H9 (cell line): ENCODE data around the gene CAMTA1. TPM values are rescaled to one million over a fixed set of nuclear protein-coding genes. Genes with fewer than 3 reads are reported as not detected.

Experiments used
- DNase-seq: peaks from one replicate; pipeline ENCODE4 v3.0.0-alpha.2; 2017
- H2AFZ ChIP-seq: one replicate; pipeline ENCODE4 v1.6.1; 2013; ENCODE audit warnings: mild to moderate bottlenecking, low read length, control low read depth, moderate library complexity
- H2AK5ac ChIP-seq: 2 replicates; pipeline ENCODE4 v1.6.1; 2013; ENCODE audit warnings: low read length, control low read depth, mixed read lengths; ENCODE audit not compliant: insufficient read length
- H2BK120ac ChIP-seq: one replicate; pipeline ENCODE4 v1.6.1; 2013; ENCODE audit warnings: low read depth, mild to moderate bottlenecking, low read length, control low read depth, inconsistent platforms; ENCODE audit not compliant: poor library complexity, severe bottlenecking
- H2BK12ac ChIP-seq: 2 replicates; pipeline ENCODE4 v1.6.1; 2013; ENCODE audit warnings: low read length, control low read depth, mixed read lengths, low read depth; ENCODE audit not compliant: insufficient read length
- H2BK15ac ChIP-seq: 2 replicates; pipeline ENCODE4 v1.6.1; 2013; ENCODE audit warnings: low read depth, low read length, control low read depth
- H2BK20ac ChIP-seq: one replicate; pipeline ENCODE4 v1.6.1; 2013; ENCODE audit warnings: low read depth, mild to moderate bottlenecking, low read length, control low read depth, inconsistent platforms; ENCODE audit not compliant: poor library complexity, severe bottlenecking
- H2BK5ac ChIP-seq: 2 replicates; pipeline ENCODE4 v1.6.1; 2013; ENCODE audit warnings: low read length, control low read depth, mixed read lengths; ENCODE audit not compliant: insufficient read length
- H3K14ac ChIP-seq: 2 replicates; pipeline ENCODE4 v1.6.1; 2013; ENCODE audit warnings: low read length, control low read depth; ENCODE audit not compliant: insufficient read depth
- H3K18ac ChIP-seq: 2 replicates; pipeline ENCODE4 v1.6.1; 2013; ENCODE audit warnings: low read depth, mild to moderate bottlenecking, mixed read lengths, low read length, control low read depth; ENCODE audit not compliant: insufficient read length
- H3K23ac ChIP-seq: 2 replicates; pipeline ENCODE4 v1.6.1; 2013; ENCODE audit warnings: low read length, control low read depth, mixed read lengths, low read depth; ENCODE audit not compliant: insufficient read length
- H3K23me2 ChIP-seq: 2 replicates; pipeline ENCODE4 v1.6.1; 2013; ENCODE audit warnings: low read depth, mild to moderate bottlenecking, mixed read lengths, low read length, control low read depth; ENCODE audit not compliant: insufficient read length, poor library complexity, severe bottlenecking
- H3K27ac ChIP-seq: 2 replicates; pipeline ENCODE4 v1.5.1; 2013; ENCODE audit warnings: low read length, control low read depth, mixed read lengths, low read depth; ENCODE audit not compliant: insufficient read length
- H3K27me3 ChIP-seq: 2 replicates; pipeline ENCODE4 v1.6.1; 2013; ENCODE audit warnings: low read length, control low read depth, inconsistent platforms; ENCODE audit not compliant: insufficient read depth
- H3K4ac ChIP-seq: 2 replicates; pipeline ENCODE4 v1.6.1; 2013; ENCODE audit warnings: low read depth, mild to moderate bottlenecking, control low read depth, inconsistent platforms, low read length, moderate library complexity
- H3K4me1 ChIP-seq: 2 replicates; pipeline ENCODE4 v1.6.1; 2013; ENCODE audit warnings: low read length, control low read depth, inconsistent platforms; ENCODE audit not compliant: insufficient read depth
- H3K4me2 ChIP-seq: 2 replicates; pipeline ENCODE4 v1.6.1; 2013; ENCODE audit warnings: low read length, control low read depth, mixed read lengths; ENCODE audit not compliant: insufficient read length, insufficient read depth
- H3K56ac ChIP-seq: 2 replicates; pipeline ENCODE4 v1.6.1; 2013; ENCODE audit warnings: low read depth, mild to moderate bottlenecking, mixed read lengths, low read length, control low read depth; ENCODE audit not compliant: insufficient read length
- H3K79me1 ChIP-seq: 2 replicates; pipeline ENCODE4 v1.6.1; 2013; ENCODE audit warnings: low read depth, mild to moderate bottlenecking, moderate library complexity, low read length, control low read depth, inconsistent platforms; ENCODE audit not compliant: insufficient read depth, poor library complexity, severe bottlenecking
- H3K79me2 ChIP-seq: 2 replicates; pipeline ENCODE4 v1.6.1; 2013; ENCODE audit warnings: low read length, control low read depth, inconsistent platforms; ENCODE audit not compliant: insufficient read depth
- H3K9ac ChIP-seq: 2 replicates; pipeline ENCODE4 v1.6.1; 2013; ENCODE audit warnings: low read length, control low read depth, mixed read lengths; ENCODE audit not compliant: insufficient read length; ENCODE audit errors: extremely low read depth
- H3K9me3 ChIP-seq: one replicate; pipeline ENCODE4 v1.6.1; 2013; ENCODE audit warnings: low read depth, low read length, inconsistent platforms; ENCODE audit not compliant: control insufficient read depth
- H3T11ph ChIP-seq: one replicate; pipeline ENCODE4 v1.6.1; 2013; ENCODE audit warnings: mild to moderate bottlenecking, low read length, control low read depth, inconsistent platforms
- H4K20me1 ChIP-seq: one replicate; pipeline ENCODE4 v1.6.1; 2013; ENCODE audit not compliant: control insufficient read depth, insufficient read length, insufficient read depth
- H4K5ac ChIP-seq: 2 replicates; pipeline ENCODE4 v1.6.1; 2013; ENCODE audit warnings: low read depth, mild to moderate bottlenecking, mixed read lengths, low read length, control low read depth; ENCODE audit not compliant: insufficient read length
- H4K8ac ChIP-seq: replicated peaks from 2 replicates; pipeline ENCODE4 v1.6.1; 2013; ENCODE audit warnings: low read length, control low read depth, mixed read lengths, low read depth; ENCODE audit not compliant: insufficient read length
- H4K91ac ChIP-seq: 2 replicates; pipeline ENCODE4 v1.6.1; 2013; ENCODE audit warnings: low read depth, mild to moderate bottlenecking, moderate library complexity, mixed read lengths, low read length, control low read depth; ENCODE audit not compliant: insufficient read length
- H3K27ac Mint-ChIP-seq, 3 experiments: 2 replicates in 2 of 3; 3 replicates in 1 of 3; pipeline ENCODE4 v1.8.0; 2020 to 2021; ENCODE audit warnings: mixed read lengths in 3 of 3, mild to moderate bottlenecking in 1 of 3, moderate library complexity in 1 of 3
- H3K27me3 Mint-ChIP-seq: 2 replicates; pipeline ENCODE4 v1.8.0; 2021; ENCODE audit warnings: low read depth, mild to moderate bottlenecking, moderate library complexity, mixed read lengths
- H3K36me3 Mint-ChIP-seq, 3 experiments: 2 replicates in 2 of 3; 3 replicates in 1 of 3; pipeline ENCODE4 v1.8.0; 2020 to 2021; ENCODE audit warnings: low read depth in 3 of 3, mixed read lengths in 3 of 3; ENCODE audit not compliant: insufficient read depth in 1 of 3
- H3K4me1 Mint-ChIP-seq, 2 experiments: 2 replicates each; pipeline ENCODE4 v1.8.0; 2020; ENCODE audit warnings: mixed read lengths in 2 of 2
- H3K4me3 Mint-ChIP-seq, 2 experiments: 2 replicates in 1 of 2; 3 replicates in 1 of 2; pipeline ENCODE4 v1.8.0; 2020 to 2021; ENCODE audit warnings: mild to moderate bottlenecking in 2 of 2, mixed read lengths in 2 of 2, moderate library complexity in 1 of 2
- H3K9me3 Mint-ChIP-seq, 2 experiments: 2 replicates in 1 of 2; 3 replicates in 1 of 2; pipeline ENCODE4 v1.8.0; 2020; ENCODE audit warnings: mild to moderate bottlenecking in 2 of 2, mixed read lengths in 2 of 2, moderate library complexity in 1 of 2
- WGBS: extraction: QIAGEN DNeasy Blood & Tissue Kit; methylation state at CpG from one replicate; pipeline ENCODE4 v1.1.7; 2013; ENCODE audit warnings: missing lambda C conversion rate, low lambda C conversion rate, mixed read lengths; ENCODE audit not compliant: insufficient read length; ENCODE audit errors: extremely low coverage; 5-methylcytosine and 5-hydroxymethylcytosine counted together
- total RNA-seq: library from RNA; stranded (reverse); gene quantifications from 2 replicates; pipeline ENCODE4 v1.2.1, GENCODE V29; 2021
- TF ChIP-seq, protein P1 (sequence below): fragments of 200-600 bp; sonication (generic); conservative IDR thresholded peaks from 3 replicates; pipeline ENCODE4 v1.8.0; 2021; ENCODE audit warnings: antibody characterized with exemption, mild to moderate bottlenecking

CAMTA1 gene
- total RNA-seq, 1 experiment from 2014 or later = 115 TPM

DNA sequence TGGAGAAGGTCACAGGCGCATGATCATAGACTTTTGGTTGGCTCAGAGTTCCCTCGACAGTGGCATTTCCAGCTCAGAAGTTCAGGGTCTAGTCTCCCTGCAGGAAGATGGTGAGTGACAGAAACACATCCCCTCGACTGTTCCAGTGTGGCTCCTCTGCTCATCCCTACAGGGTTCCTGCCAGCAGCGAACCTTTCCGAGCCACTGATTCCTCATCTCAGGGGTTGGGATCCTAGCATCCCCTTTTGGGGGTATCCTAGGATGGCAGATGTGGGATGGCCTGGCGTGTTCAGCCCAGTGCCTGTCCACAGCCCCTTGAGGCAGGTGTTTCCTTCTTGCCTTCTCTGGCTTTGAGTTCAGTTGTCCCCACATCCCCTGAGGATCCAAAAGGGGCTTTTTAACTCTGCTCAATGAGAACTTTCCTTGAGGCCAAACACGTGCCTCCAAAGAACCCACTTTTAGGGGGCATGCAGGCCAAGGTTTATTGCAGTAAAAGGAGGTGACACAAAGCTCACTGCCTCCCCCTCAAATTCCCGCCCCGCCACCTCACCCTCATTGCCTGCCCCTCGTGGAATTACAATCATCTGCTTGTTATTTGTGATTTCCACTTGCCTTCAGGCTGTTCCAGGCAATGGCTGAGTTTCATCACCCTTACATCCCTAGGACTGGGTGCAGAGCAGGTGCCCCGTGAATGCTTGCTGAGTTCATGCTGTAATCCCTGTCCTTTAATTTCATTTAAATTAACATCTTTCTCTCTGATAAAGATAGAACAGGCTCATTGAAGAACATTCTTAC, 440.7 kb downstream of the CAMTA1 start:
- Histone ChIP-seq H3K27me3 (no peaks in the 10 kb centered on the region), H4K20me1 (no peaks in the 10 kb centered on the region), H2BK20ac (no peak overlapping the region), H3K23ac (no peak overlapping the region), H3K56ac (no peak overlapping the region), H3K9me3 (no peaks in the 10 kb centered on the region), H3K23me2 (no peaks in the 10 kb centered on the region), H4K91ac (no peak overlapping the region), H3K14ac (no peak overlapping the region), H3K4me2 (no peak overlapping the region), H3K18ac (no peak overlapping the region), H3K79me2 (no peaks in the 10 kb centered on the region), H3K4ac (no peak overlapping the region), H3K9ac (no peak overlapping the region), H2BK5ac (no peak overlapping the region), H4K5ac (no peak overlapping the region), H4K8ac (no peak overlapping the region), H3T11ph (no peak overlapping the region), H2AFZ (no peak overlapping the region), H2BK120ac (no peak overlapping the region), H2BK15ac (no peak overlapping the region), H3K4me1 (no peaks in the 10 kb centered on the region), H2BK12ac (no peak overlapping the region), H3K27ac (no peak overlapping the region), H3K79me1 (no peaks in the 10 kb centered on the region), H2AK5ac (no peak overlapping the region)
- Mint-ChIP-seq H3K36me3 (no peaks in the 10 kb centered on the region; a peak in 2 of 7 replicates), H3K9me3 (no peaks in the 10 kb centered on the region; a peak in 1 of 5 replicates), H3K27ac (no peak overlapping the region), H3K4me1 (peaks cover 0 to 11% of the 10 kb centered on the region in 2 experiments; a peak in 1 of 4 replicates), H3K4me3 (no peak overlapping the region), H3K27me3 (no peaks in the 10 kb centered on the region)
- WGBS = no CpG with 5 or more reads among the region's 11 CpGs
- TF ChIP-seq, protein P1, sequence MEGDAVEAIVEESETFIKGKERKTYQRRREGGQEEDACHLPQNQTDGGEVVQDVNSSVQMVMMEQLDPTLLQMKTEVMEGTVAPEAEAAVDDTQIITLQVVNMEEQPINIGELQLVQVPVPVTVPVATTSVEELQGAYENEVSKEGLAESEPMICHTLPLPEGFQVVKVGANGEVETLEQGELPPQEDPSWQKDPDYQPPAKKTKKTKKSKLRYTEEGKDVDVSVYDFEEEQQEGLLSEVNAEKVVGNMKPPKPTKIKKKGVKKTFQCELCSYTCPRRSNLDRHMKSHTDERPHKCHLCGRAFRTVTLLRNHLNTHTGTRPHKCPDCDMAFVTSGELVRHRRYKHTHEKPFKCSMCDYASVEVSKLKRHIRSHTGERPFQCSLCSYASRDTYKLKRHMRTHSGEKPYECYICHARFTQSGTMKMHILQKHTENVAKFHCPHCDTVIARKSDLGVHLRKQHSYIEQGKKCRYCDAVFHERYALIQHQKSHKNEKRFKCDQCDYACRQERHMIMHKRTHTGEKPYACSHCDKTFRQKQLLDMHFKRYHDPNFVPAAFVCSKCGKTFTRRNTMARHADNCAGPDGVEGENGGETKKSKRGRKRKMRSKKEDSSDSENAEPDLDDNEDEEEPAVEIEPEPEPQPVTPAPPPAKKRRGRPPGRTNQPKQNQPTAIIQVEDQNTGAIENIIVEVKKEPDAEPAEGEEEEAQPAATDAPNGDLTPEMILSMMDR = no peak
- no peak for DNase-seq
